ENCODE data around the gene BTNL2.

DNA sequence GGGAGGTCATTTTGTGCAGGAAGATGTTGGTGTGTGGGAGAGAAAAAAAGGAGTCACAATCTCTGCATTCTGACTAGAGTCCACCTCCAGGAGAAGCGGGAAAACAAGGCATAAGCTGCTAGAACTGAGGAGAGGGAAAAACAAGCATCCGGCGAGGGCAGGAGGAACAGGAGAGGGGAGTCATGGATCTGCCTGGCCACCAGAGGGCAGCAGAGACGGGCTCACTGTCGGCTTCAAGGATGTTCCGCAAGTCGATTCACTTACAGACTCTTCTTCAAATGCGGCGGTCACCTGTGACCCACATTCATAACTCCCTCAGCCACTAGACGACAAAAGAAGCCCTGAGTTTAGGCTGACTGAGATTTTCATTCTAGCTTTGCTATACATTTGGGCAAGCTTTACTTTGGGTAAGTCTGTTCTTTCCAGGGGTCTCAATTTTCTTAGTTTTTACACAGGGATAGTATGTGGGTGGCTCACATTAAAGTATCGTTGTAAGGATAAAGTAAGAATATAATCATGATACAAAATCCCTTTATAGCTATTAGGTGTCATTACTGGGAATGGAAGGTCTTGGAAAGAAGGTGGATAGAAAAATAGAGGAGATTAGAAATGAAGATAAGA is 6.6 kb upstream of the BTNL2 start:
- TF ChIP-seq, protein P1, sequence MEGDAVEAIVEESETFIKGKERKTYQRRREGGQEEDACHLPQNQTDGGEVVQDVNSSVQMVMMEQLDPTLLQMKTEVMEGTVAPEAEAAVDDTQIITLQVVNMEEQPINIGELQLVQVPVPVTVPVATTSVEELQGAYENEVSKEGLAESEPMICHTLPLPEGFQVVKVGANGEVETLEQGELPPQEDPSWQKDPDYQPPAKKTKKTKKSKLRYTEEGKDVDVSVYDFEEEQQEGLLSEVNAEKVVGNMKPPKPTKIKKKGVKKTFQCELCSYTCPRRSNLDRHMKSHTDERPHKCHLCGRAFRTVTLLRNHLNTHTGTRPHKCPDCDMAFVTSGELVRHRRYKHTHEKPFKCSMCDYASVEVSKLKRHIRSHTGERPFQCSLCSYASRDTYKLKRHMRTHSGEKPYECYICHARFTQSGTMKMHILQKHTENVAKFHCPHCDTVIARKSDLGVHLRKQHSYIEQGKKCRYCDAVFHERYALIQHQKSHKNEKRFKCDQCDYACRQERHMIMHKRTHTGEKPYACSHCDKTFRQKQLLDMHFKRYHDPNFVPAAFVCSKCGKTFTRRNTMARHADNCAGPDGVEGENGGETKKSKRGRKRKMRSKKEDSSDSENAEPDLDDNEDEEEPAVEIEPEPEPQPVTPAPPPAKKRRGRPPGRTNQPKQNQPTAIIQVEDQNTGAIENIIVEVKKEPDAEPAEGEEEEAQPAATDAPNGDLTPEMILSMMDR (IDR thresholded peaks at IDR 0.05; ENCODE audit: low read depth, low read length): peak; percentile 66
- TF ChIP-seq EZH2phosphoT487 (IDR thresholded peaks at IDR 0.05; ENCODE audit: low read depth): no peak
